ENCODE data around the gene SLC39A11. TPM values are rescaled to one million over a fixed set of nuclear protein-coding genes. Genes with fewer than 3 reads are reported as not detected.
"Not testable (repeated sequence)": the region's sequence is repeated elsewhere in the genome, so short reads cannot be mapped to it uniquely, and the experiment has no call there.

SLC39A11 gene
- total RNA-seq, 1 experiment from 2014 or later = 7.6 TPM

- no peak for DNase-seq (ENCODE audit: low read depth)
Measured at GRCh38 chr17:73013301-73013700, 79.2 kb downstream of the SLC39A11 start.

- no peak for DNase-seq (ENCODE audit: low read depth)
Measured at GRCh38 chr17:73011016-73011486, 81.4 kb downstream of the SLC39A11 start.

- DNase-seq (ENCODE audit: low read depth) = no peak
Measured at GRCh38 chr17:73010414-73010813, 82.1 kb downstream of the SLC39A11 start.

GRCh38 chr17:73007407-73007806 is 85.1 kb downstream of the SLC39A11 start:
- DNase-seq (ENCODE audit: low read depth) = no peak

- DNase-seq (ENCODE audit: low read depth) = no peak
Measured at GRCh38 chr17:73005360-73005759, 87.1 kb downstream of the SLC39A11 start.

- peak; percentile 27 for DNase-seq (ENCODE audit: low read depth)
Measured at GRCh38 chr17:73003487-73003886, 89.0 kb downstream of the SLC39A11 start.

- no peak for DNase-seq (ENCODE audit: low read depth)
Measured at GRCh38 chr17:73000832-73001231, 91.7 kb downstream of the SLC39A11 start.

GRCh38 chr17:72999474-72999873 is 93.0 kb downstream of the SLC39A11 start:
- DNase-seq (ENCODE audit: low read depth) = not testable (repeated sequence)

- DNase-seq (ENCODE audit: low read depth) = no peak
Measured at GRCh38 chr17:72998343-72998742, 94.1 kb downstream of the SLC39A11 start.

- no peak for DNase-seq (ENCODE audit: low read depth)
Measured at GRCh38 chr17:72997559-72997958, 94.9 kb downstream of the SLC39A11 start.

GRCh38 chr17:72996791-72997190 is 95.7 kb downstream of the SLC39A11 start:
- DNase-seq (ENCODE audit: low read depth) = no peak

- no peak for DNase-seq (ENCODE audit: low read depth)
Measured at GRCh38 chr17:72995008-72995656, 97.4 kb downstream of the SLC39A11 start.

GRCh38 chr17:72992783-72993467 is 99.6 kb downstream of the SLC39A11 start:
- peak; percentile 50 for DNase-seq (ENCODE audit: low read depth)

- no peak for DNase-seq (ENCODE audit: low read depth)
Measured at GRCh38 chr17:72991651-72992050, 100.8 kb downstream of the SLC39A11 start.

- DNase-seq (ENCODE audit: low read depth) = no peak
Measured at GRCh38 chr17:72989074-72989610, 103.3 kb downstream of the SLC39A11 start.

GRCh38 chr17:72988451-72988850 is 104.0 kb downstream of the SLC39A11 start:
- DNase-seq (ENCODE audit: low read depth) = no peak

- no peak for DNase-seq (ENCODE audit: low read depth)
Measured at GRCh38 chr17:72987166-72987565, 105.3 kb downstream of the SLC39A11 start.

GRCh38 chr17:72985882-72986720 is 106.4 kb downstream of the SLC39A11 start:
- DNase-seq (ENCODE audit: low read depth) = peak; percentile 45

- peak; percentile 68 for DNase-seq (ENCODE audit: low read depth)
Measured at GRCh38 chr17:72984926-72985325, 107.6 kb downstream of the SLC39A11 start.

GRCh38 chr17:72984145-72984925 is 108.2 kb downstream of the SLC39A11 start:
- peak; percentile 90 for DNase-seq (ENCODE audit: low read depth)

GRCh38 chr17:72982680-72983079 is 109.8 kb downstream of the SLC39A11 start:
- no peak for DNase-seq (ENCODE audit: low read depth)
